ENCODE results near the gene KDM6B. TPM values are rescaled to one million over a fixed set of nuclear protein-coding genes. Genes with fewer than 3 reads are reported as not detected.
A peak's percentile ranks its signal among the peaks of the same experiment; 100 is the strongest.

The KDM6B gene
- total RNA-seq, 2 donors from 2014 or later, result 53.3 to 60.3 TPM

- H3K36me3 Mint-ChIP-seq (ENCODE audit: low read depth), result peaks cover 13% of the 10 kb centered on the region
- peaks cover 14% of the 10 kb centered on the region for H3K27me3 Mint-ChIP-seq (ENCODE audit: insufficient read depth)
- no peak for DNase-seq
- Histone ChIP-seq H3K9me3 (ENCODE audit: control insufficient read depth, low read length) (no peaks in the 10 kb centered on the region), H3K9ac (ENCODE audit: extremely low read depth, low read length, poor library complexity, severe bottlenecking) (peak overlapping the region; percentile 46), H3K4me3 (ENCODE audit: low read length) (peak overlapping the region; percentile 92), H3K27me3 (ENCODE audit: control insufficient read depth, insufficient read depth, low read length, poor library complexity, severe bottlenecking) (peaks cover 8% of the 10 kb centered on the region), H3K36me3 (ENCODE audit: control insufficient read depth, insufficient read depth, low read length) (peaks cover 6% of the 10 kb centered on the region), H3K4me1 (ENCODE audit: control insufficient read depth, insufficient read depth, low read length) (peaks cover 11% of the 10 kb centered on the region), H3K27ac (ENCODE audit: low read depth, low read length) (peak overlapping the region; percentile 77)
- H3K4me1 Mint-ChIP-seq, result peaks cover 46% of the 10 kb centered on the region
- H3K9me3 Mint-ChIP-seq, result no peaks in the 10 kb centered on the region
- no peak for TF ChIP-seq CTCF (conservative IDR thresholded peaks at IDR 0.05)
- 5 to 13% methylated on average over 1 to 8 of the region's 8 CpGs for WGBS, 2 experiments (ENCODE audit: insufficient coverage in 1 of 2, insufficient read length in 1 of 2)
- H3K4me3 Mint-ChIP-seq, result peak overlapping the region; percentile 93
- H3K27ac Mint-ChIP-seq, result peak overlapping the region; percentile 98
Measured at GRCh38 chr17:7837408-7838088, 3.5 kb downstream of the KDM6B start.

- H3K27me3 Mint-ChIP-seq (ENCODE audit: insufficient read depth), result peaks cover 6% of the 10 kb centered on the region
- peak; percentile 79 for DNase-seq
- 27 to 40% methylated on average over 4 to 8 of the region's 12 CpGs for WGBS, 2 experiments (ENCODE audit: insufficient coverage in 1 of 2, insufficient read length in 1 of 2)
- H3K9me3 ChIP-seq (ENCODE audit: control insufficient read depth, low read length), result no peaks in the 10 kb centered on the region
- peaks cover 6% of the 10 kb centered on the region for H3K36me3 ChIP-seq (ENCODE audit: control insufficient read depth, insufficient read depth, low read length)
- peak overlapping the region; percentile 98 for H3K27ac Mint-ChIP-seq
- peak overlapping the region; percentile 92 for H3K4me3 ChIP-seq (ENCODE audit: low read length)
- peaks cover 44% of the 10 kb centered on the region for H3K4me1 Mint-ChIP-seq
- peak overlapping the region; percentile 82 for H3K27ac ChIP-seq (ENCODE audit: low read depth, low read length)
- H3K9ac ChIP-seq (ENCODE audit: extremely low read depth, low read length, poor library complexity, severe bottlenecking), result peak overlapping the region; percentile 46
- H3K27me3 ChIP-seq (ENCODE audit: control insufficient read depth, insufficient read depth, low read length, poor library complexity, severe bottlenecking), result no peaks in the 10 kb centered on the region
- H3K4me1 ChIP-seq (ENCODE audit: control insufficient read depth, insufficient read depth, low read length), result peaks cover 11% of the 10 kb centered on the region
- H3K4me3 Mint-ChIP-seq, result peak overlapping the region; percentile 93
- TF ChIP-seq CTCF (conservative IDR thresholded peaks at IDR 0.05), result no peak
- H3K9me3 Mint-ChIP-seq, result no peaks in the 10 kb centered on the region
- H3K36me3 Mint-ChIP-seq (ENCODE audit: low read depth), result peaks cover 13% of the 10 kb centered on the region
Measured at GRCh38 chr17:7838090-7839075, 4.4 kb downstream of the KDM6B start.

- no peak for TF ChIP-seq CTCF (conservative IDR thresholded peaks at IDR 0.05)
- H3K27ac Mint-ChIP-seq, result peak overlapping the region; percentile 81
- H3K27me3 Mint-ChIP-seq (ENCODE audit: insufficient read depth), result peaks cover 2% of the 10 kb centered on the region
Measured at GRCh38 chr17:7839190-7839875, 5.3 kb downstream of the KDM6B start.

More at GRCh38 chr17:7839190-7839875, 5.3 kb downstream of the KDM6B start:
- WGBS, 2 experiments (ENCODE audit: insufficient coverage in 1 of 2, insufficient read length in 1 of 2), result 84 to 92% methylated on average over 2 to 6 of the region's 6 CpGs
- Mint-ChIP-seq H3K36me3 (ENCODE audit: low read depth) (peaks cover 13% of the 10 kb centered on the region), H3K4me3 (peak overlapping the region; percentile 93), H3K4me1 (peaks cover 41% of the 10 kb centered on the region), H3K9me3 (no peaks in the 10 kb centered on the region)
- peak overlapping the region; percentile 5 for H3K9ac ChIP-seq (ENCODE audit: extremely low read depth, low read length, poor library complexity, severe bottlenecking)
- H3K27me3 ChIP-seq (ENCODE audit: control insufficient read depth, insufficient read depth, low read length, poor library complexity, severe bottlenecking), result no peaks in the 10 kb centered on the region
- no peaks in the 10 kb centered on the region for H3K9me3 ChIP-seq (ENCODE audit: control insufficient read depth, low read length)
- H3K4me1 ChIP-seq (ENCODE audit: control insufficient read depth, insufficient read depth, low read length), result peaks cover 11% of the 10 kb centered on the region
- peak; percentile 59 for DNase-seq
- peaks cover 6% of the 10 kb centered on the region for H3K36me3 ChIP-seq (ENCODE audit: control insufficient read depth, insufficient read depth, low read length)
- peak overlapping the region; percentile 82 for H3K27ac ChIP-seq (ENCODE audit: low read depth, low read length)
- peak overlapping the region; percentile 76 for H3K4me3 ChIP-seq (ENCODE audit: low read length)

Measured in endodermal cell (in vitro differentiated cells).